ENCODE results near the gene TMIGD2.
"Not testable (repeated sequence)": the region's sequence is repeated elsewhere in the genome, so short reads cannot be mapped to it uniquely, and the experiment has no call there.

The TMIGD2 gene

GRCh38 chr19:4302243-4302640 is at the start of gene TMIGD2:
TMIGD2 (minus strand) TSS chr19:4302389; CDS start chr19:4302385, 4 bp downstream.
- in situ Hi-C loops (cut with HindIII; ENCODE audit: low sequenced_read_pairs): no loop called here

- in situ Hi-C loops (cut with HindIII; ENCODE audit: low sequenced_read_pairs): no loop called here
Observed at GRCh38 chr19:4350726-4351125, 48.5 kb upstream of the TMIGD2 start.

GRCh38 chr19:4350111-4350510 is 47.9 kb upstream of the TMIGD2 start:
- in situ Hi-C loops (cut with HindIII; ENCODE audit: low sequenced_read_pairs): no loop called here

GRCh38 chr19:4349225-4349624 is 47.0 kb upstream of the TMIGD2 start:
- in situ Hi-C loops (cut with HindIII; ENCODE audit: low sequenced_read_pairs): not testable (repeated sequence)

GRCh38 chr19:4347521-4347920 is 45.3 kb upstream of the TMIGD2 start:
- in situ Hi-C loops (cut with HindIII; ENCODE audit: low sequenced_read_pairs): no loop called here

- in situ Hi-C loops (cut with HindIII; ENCODE audit: low sequenced_read_pairs): no loop called here
Observed at GRCh38 chr19:4346020-4346383, 43.8 kb upstream of the TMIGD2 start.

- in situ Hi-C loops (cut with HindIII; ENCODE audit: low sequenced_read_pairs): no loop called here
Observed at GRCh38 chr19:4345342-4346019, 43.3 kb upstream of the TMIGD2 start.

- in situ Hi-C loops (cut with HindIII; ENCODE audit: low sequenced_read_pairs): no loop called here
Observed at GRCh38 chr19:4343370-4344307, 41.5 kb upstream of the TMIGD2 start, which contains the start of gene MPND. MPND (plus strand) TSS chr19:4343562; CDS start chr19:4343594, 32 bp downstream.

- in situ Hi-C loops (cut with HindIII; ENCODE audit: low sequenced_read_pairs): no loop called here
Observed at GRCh38 chr19:4342615-4343369, 40.6 kb upstream of the TMIGD2 start.

GRCh38 chr19:4342314-4342614 is 40.1 kb upstream of the TMIGD2 start:
- in situ Hi-C loops (cut with HindIII; ENCODE audit: low sequenced_read_pairs): no loop called here

- in situ Hi-C loops (cut with HindIII; ENCODE audit: low sequenced_read_pairs): no loop called here
Observed at GRCh38 chr19:4338441-4339355, 36.5 kb upstream of the TMIGD2 start, which contains the start of gene STAP2. STAP2 (minus strand) TSS chr19:4338827; CDS start chr19:4338753, 74 bp downstream.

GRCh38 chr19:4337906-4338440 is 35.8 kb upstream of the TMIGD2 start:
- in situ Hi-C loops (cut with HindIII; ENCODE audit: low sequenced_read_pairs): no loop called here

GRCh38 chr19:4334929-4335570 is 32.9 kb upstream of the TMIGD2 start:
- in situ Hi-C loops (cut with HindIII; ENCODE audit: low sequenced_read_pairs): no loop called here

- in situ Hi-C loops (cut with HindIII; ENCODE audit: low sequenced_read_pairs): loop anchor here (5.0 kb wide), 3 partner anchors 58 to 87 kb away; partner anchors contain the start of gene YJU2
Observed at GRCh38 chr19:4329858-4330257, 27.7 kb upstream of the TMIGD2 start.

GRCh38 chr19:4328991-4329681 is 26.9 kb upstream of the TMIGD2 start:
- in situ Hi-C loops (cut with HindIII; ENCODE audit: low sequenced_read_pairs): loop anchor here (5.0 kb wide), 3 partner anchors 57 to 88 kb away; partner anchors contain the start of gene YJU2

- in situ Hi-C loops (cut with HindIII; ENCODE audit: low sequenced_read_pairs): loop anchor here (5.0 kb wide), 3 partner anchors 56 to 89 kb away; partner anchors contain the start of gene YJU2
Observed at GRCh38 chr19:4328243-4328990, 26.2 kb upstream of the TMIGD2 start.

GRCh38 chr19:4327877-4328242 is 25.7 kb upstream of the TMIGD2 start:
- in situ Hi-C loops (cut with HindIII; ENCODE audit: low sequenced_read_pairs): loop anchor here (5.0 kb wide), 3 partner anchors 56 to 89 kb away; partner anchors contain the start of gene YJU2

All from endothelial cell of hepatic sinusoid (primary cell).